Raji (cell line): ENCODE data around the gene CUBN.

Experiments
- POLR2A ChIP-seq: IDR thresholded peaks from 2 replicates; pipeline ENCODE4 v1.6.1; 2011; ENCODE audit warnings: low read depth, low read length, control low read depth; ENCODE audit not compliant: insufficient read depth

CUBN gene

GRCh38 chr10:17122726-17123661, 6.6 kb downstream of the CUBN start:
- no peak for TF ChIP-seq POLR2A

GRCh38 chr10:17122052-17122451, 7.6 kb downstream of the CUBN start:
- no peak for TF ChIP-seq POLR2A

- TF ChIP-seq POLR2A: no peak
These were observed 8.9 kb downstream of the CUBN start for GRCh38 chr10:17120694-17121093.

- no peak for TF ChIP-seq POLR2A
These were observed 9.8 kb downstream of the CUBN start for GRCh38 chr10:17119845-17120244.

GRCh38 chr10:17116193-17116592, 13.4 kb downstream of the CUBN start:
- no peak for TF ChIP-seq POLR2A

- no peak for TF ChIP-seq POLR2A
These were observed 13.9 kb downstream of the CUBN start for GRCh38 chr10:17115683-17116082.

- no peak for TF ChIP-seq POLR2A
These were observed 15.6 kb downstream of the CUBN start for GRCh38 chr10:17113889-17114540.

GRCh38 chr10:17113346-17113745, 16.3 kb downstream of the CUBN start:
- TF ChIP-seq POLR2A: no peak

- no peak for TF ChIP-seq POLR2A
These were observed 17.0 kb downstream of the CUBN start for GRCh38 chr10:17112566-17112965.

- TF ChIP-seq POLR2A: no peak
These were observed 20.0 kb downstream of the CUBN start for GRCh38 chr10:17109475-17110207.

GRCh38 chr10:17109046-17109445, 20.6 kb downstream of the CUBN start:
- TF ChIP-seq POLR2A: no peak

GRCh38 chr10:17106991-17107390, 22.6 kb downstream of the CUBN start:
- no peak for TF ChIP-seq POLR2A

- TF ChIP-seq POLR2A: no peak
These were observed 27.7 kb downstream of the CUBN start for GRCh38 chr10:17101910-17102266.

GRCh38 chr10:17101257-17101909, 28.2 kb downstream of the CUBN start:
- TF ChIP-seq POLR2A: no peak

- TF ChIP-seq POLR2A: no peak
These were observed 29.0 kb downstream of the CUBN start for GRCh38 chr10:17100586-17100985.
